ENCODE measurements around the gene EIF3A.
"Not testable (repeated sequence)": the region's sequence is repeated elsewhere in the genome, so short reads cannot be mapped to it uniquely, and the experiment has no call there.

The EIF3A gene

GRCh38 chr10:119051775-119052174 lies 28.8 kb downstream of the EIF3A start:
- no peak for DNase-seq (ENCODE audit: low read depth)

- DNase-seq (ENCODE audit: low read depth), result no peak
Measured at GRCh38 chr10:119049777-119050176, 30.8 kb downstream of the EIF3A start.

- DNase-seq (ENCODE audit: low read depth), result no peak
Measured at GRCh38 chr10:119049361-119049760, 31.3 kb downstream of the EIF3A start.

- no peak for DNase-seq (ENCODE audit: low read depth)
Measured at GRCh38 chr10:119045561-119045960, 35.1 kb downstream of the EIF3A start.

- no peak for DNase-seq (ENCODE audit: low read depth)
Measured at GRCh38 chr10:119042169-119042568, 38.4 kb downstream of the EIF3A start.

- no peak for DNase-seq (ENCODE audit: low read depth)
Measured at GRCh38 chr10:119041326-119041725, 39.3 kb downstream of the EIF3A start.

- no peak for DNase-seq (ENCODE audit: low read depth)
Measured at GRCh38 chr10:119039161-119039560, 41.5 kb downstream of the EIF3A start.

GRCh38 chr10:119031496-119032059 lies 49.0 kb downstream of the EIF3A start:
- DNase-seq (ENCODE audit: low read depth), result no peak

GRCh38 chr10:119030421-119031250 lies 50.0 kb downstream of the EIF3A start:
- peak; percentile 33 for DNase-seq (ENCODE audit: low read depth)

GRCh38 chr10:119029613-119030420 lies 50.8 kb downstream of the EIF3A start, which contains the start of gene NANOS1:
Gene NANOS1 (plus strand): TSS chr10:119029714. CDS start chr10:119029802, 88 bp downstream.
- DNase-seq (ENCODE audit: low read depth), result no peak

- peak; percentile 73 for DNase-seq (ENCODE audit: low read depth)
Measured at GRCh38 chr10:119028900-119029612, 51.6 kb downstream of the EIF3A start.

- DNase-seq (ENCODE audit: low read depth), result not testable (repeated sequence)
Measured at GRCh38 chr10:119028445-119028899, 52.1 kb downstream of the EIF3A start.

- no peak for DNase-seq (ENCODE audit: low read depth)
Measured at GRCh38 chr10:119026301-119027110, 54.1 kb downstream of the EIF3A start.

GRCh38 chr10:119025776-119026175 lies 54.8 kb downstream of the EIF3A start:
- no peak for DNase-seq (ENCODE audit: low read depth)

GRCh38 chr10:119025336-119025735 lies 55.3 kb downstream of the EIF3A start:
- no peak for DNase-seq (ENCODE audit: low read depth)

GRCh38 chr10:119024882-119025281 lies 55.7 kb downstream of the EIF3A start:
- DNase-seq (ENCODE audit: low read depth), result no peak

GRCh38 chr10:119023553-119023868 lies 57.1 kb downstream of the EIF3A start:
- no peak for DNase-seq (ENCODE audit: low read depth)

GRCh38 chr10:119022846-119023552 lies 57.6 kb downstream of the EIF3A start:
- DNase-seq (ENCODE audit: low read depth), result no peak

- DNase-seq (ENCODE audit: low read depth), result no peak
Measured at GRCh38 chr10:119020627-119020946, 60.0 kb downstream of the EIF3A start.

GRCh38 chr10:119007211-119007574 lies 73.4 kb downstream of the EIF3A start:
- no peak for DNase-seq (ENCODE audit: low read depth)
